Gastrocnemius medialis (tissue), 4 donors: ENCODE measurements around the gene SERPINA3. TPM values are rescaled to one million over a fixed set of nuclear protein-coding genes. Genes with fewer than 3 reads are reported as not detected.

Source experiments
- ATAC-seq, 2 donors: fragments of 150-250 bp; one replicate each; pipeline ENCODE4 v1.9.1; 2016
- DNase-seq, 2 donors: peaks; one replicate each; pipeline ENCODE4 v3.0.0-alpha.2; 2019
- H3K27ac ChIP-seq, 4 donors: fragments of 200-600 bp; sonication (generic); 1 replicate in 1 of 4; 2 replicates in 3 of 4; pipeline ENCODE4 v1.5.1; 2016 to 2018; ENCODE audit warnings: mild to moderate bottlenecking in 2 of 4, moderate library complexity in 1 of 4
- H3K27me3 ChIP-seq, 3 donors: fragments of 200-600 bp; sonication (generic) in 2 of 3; 1 replicate in 1 of 3; 2 replicates in 2 of 3; pipeline versions ENCODE4 v1.5.1 to v1.6.0; 2016 to 2019; ENCODE audit warnings: mild to moderate bottlenecking in 1 of 3, moderate library complexity in 1 of 3
- H3K36me3 ChIP-seq, 2 donors: fragments of 200-600 bp; sonication (generic) in 1 of 2; one replicate each; pipeline ENCODE4 v1.5.1; 2017 to 2018
- H3K4me1 ChIP-seq, 2 donors: fragments of 200-600 bp; sonication (generic) in 1 of 2; one replicate each; pipeline ENCODE4 v1.5.1; 2016 to 2017; ENCODE audit warnings: mild to moderate bottlenecking in 2 of 2
- H3K4me3 ChIP-seq, 4 donors: fragments of 200-600 bp; sonication (generic) in 3 of 4; 1 replicate in 1 of 4; 2 replicates in 3 of 4; pipeline ENCODE4 v1.5.1; 2016 to 2019; ENCODE audit warnings: mild to moderate bottlenecking in 2 of 4
- H3K9me3 ChIP-seq, 3 donors: fragments of 200-600 bp; sonication (generic) in 2 of 3; 1 replicate in 1 of 3; 2 replicates in 2 of 3; pipeline ENCODE4 v1.5.1; 2016 to 2019
- POLR2A ChIP-seq, 2 donors: fragments of 450-650 bp; IDR thresholded peaks; one replicate each; pipeline ENCODE4 v1.6.1; 2017; ENCODE audit warnings: antibody characterized with exemption in 2 of 2, mild to moderate bottlenecking in 2 of 2, moderate library complexity in 2 of 2
- in situ Hi-C, 4 donors: fragments of 200-750 bp; cut with MboI; loops; one replicate each; pipeline versions ENCODE4 v1.15.0 to v1.8.0; 2017; ENCODE audit warnings: low sequenced_read_pairs in 4 of 4
- intact Hi-C: fragments of 100-400 bp; cut with DNase I; formaldehyde crosslinking; loops from one replicate; pipeline ENCODE4 v1.15.1; 2023; ENCODE audit warnings: low total_unique reads
- total RNA-seq, 4 donors: library from RNA; depleted of rRNA; stranded (reverse); fragments of >200 nt; gene quantifications; one replicate each; pipeline versions ENCODE4 v1.1.0 to v1.2.3, GENCODE V29; 2016
- TF ChIP-seq, protein P1 (sequence below), 5 experiments: fragments of 450-650 bp in 3 of 5; fragments of 200-600 bp in 2 of 5; sonication (generic) in 2 of 5; IDR thresholded peaks in 4 of 5; conservative IDR thresholded peaks in 1 of 5; 1 replicate in 4 of 5; 2 replicates in 1 of 5; pipeline ENCODE4 v1.5.1; 2016 to 2019; ENCODE audit warnings: antibody characterized with exemption in 5 of 5, mild to moderate bottlenecking in 3 of 5, moderate library complexity in 3 of 5

The SERPINA3 gene
- total RNA-seq, 4 donors from 2014 or later: 18.3 to 80.9 (median 66.3) TPM

DNA sequence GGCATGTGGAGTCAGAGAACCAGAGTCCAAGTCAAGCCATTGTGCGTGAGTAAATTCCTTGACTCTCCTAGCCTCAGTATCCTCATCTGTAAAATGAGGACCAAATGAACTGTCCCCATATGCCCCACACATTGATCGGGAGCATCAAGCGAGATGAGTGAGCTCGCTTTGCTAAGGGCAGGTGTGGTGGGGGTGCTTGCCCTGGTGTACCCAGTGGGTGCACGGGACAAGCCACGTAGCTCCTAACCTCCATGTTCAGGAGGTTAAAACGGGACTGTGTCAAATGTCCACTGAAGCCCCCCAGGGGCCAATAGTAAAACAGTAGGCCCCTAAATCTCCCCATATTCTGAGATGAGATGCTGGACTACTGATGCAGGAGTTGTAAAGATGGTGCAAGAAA lies 60.9 kb downstream of the SERPINA3 start:
- no peaks in the 10 kb centered on the region for H3K36me3 ChIP-seq
- no peak for DNase-seq
- intact Hi-C loops: no loop called here
- no peaks in the 10 kb centered on the region for H3K9me3 ChIP-seq
- TF ChIP-seq, protein P1, sequence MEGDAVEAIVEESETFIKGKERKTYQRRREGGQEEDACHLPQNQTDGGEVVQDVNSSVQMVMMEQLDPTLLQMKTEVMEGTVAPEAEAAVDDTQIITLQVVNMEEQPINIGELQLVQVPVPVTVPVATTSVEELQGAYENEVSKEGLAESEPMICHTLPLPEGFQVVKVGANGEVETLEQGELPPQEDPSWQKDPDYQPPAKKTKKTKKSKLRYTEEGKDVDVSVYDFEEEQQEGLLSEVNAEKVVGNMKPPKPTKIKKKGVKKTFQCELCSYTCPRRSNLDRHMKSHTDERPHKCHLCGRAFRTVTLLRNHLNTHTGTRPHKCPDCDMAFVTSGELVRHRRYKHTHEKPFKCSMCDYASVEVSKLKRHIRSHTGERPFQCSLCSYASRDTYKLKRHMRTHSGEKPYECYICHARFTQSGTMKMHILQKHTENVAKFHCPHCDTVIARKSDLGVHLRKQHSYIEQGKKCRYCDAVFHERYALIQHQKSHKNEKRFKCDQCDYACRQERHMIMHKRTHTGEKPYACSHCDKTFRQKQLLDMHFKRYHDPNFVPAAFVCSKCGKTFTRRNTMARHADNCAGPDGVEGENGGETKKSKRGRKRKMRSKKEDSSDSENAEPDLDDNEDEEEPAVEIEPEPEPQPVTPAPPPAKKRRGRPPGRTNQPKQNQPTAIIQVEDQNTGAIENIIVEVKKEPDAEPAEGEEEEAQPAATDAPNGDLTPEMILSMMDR (IDR thresholded peaks at IDR 0.05 in 4 of 5, conservative IDR thresholded peaks at IDR 0.05 in 1 of 5): no peak
- no peak for TF ChIP-seq POLR2A (IDR thresholded peaks at IDR 0.05)
- in situ Hi-C loops: no loop called here
- H3K4me3 ChIP-seq: no peak overlapping the region
- no peaks in the 10 kb centered on the region for H3K4me1 ChIP-seq
- no peaks in the 10 kb centered on the region for H3K27me3 ChIP-seq
- H3K27ac ChIP-seq: no peak overlapping the region
- ATAC-seq: no peak

Other genes starting within 250 kb of the SERPINA3 start
- not detected for gene SERPINA2, start 245.7 kb upstream of the SERPINA3 start, total RNA-seq
- gene SERPINA1, start 223.8 kb upstream of the SERPINA3 start, total RNA-seq: 100 to 1,000 TPM in 1 of 4 donors, 10 to 100 TPM in 1, 1 to 10 TPM in 1, under 1 TPM in 1; 0.56 to 135 (median 29.2) TPM
- gene SERPINA11, start 159.6 kb upstream of the SERPINA3 start, total RNA-seq: under 1 TPM in 1 of 4 donors, not detected in 3; 0.22 TPM
- gene SERPINA9, start 136.2 kb upstream of the SERPINA3 start, total RNA-seq: not detected
- not detected for gene SERPINA12, start 102.9 kb upstream of the SERPINA3 start, total RNA-seq
- under 1 TPM in 2 of 4 donors, not detected in 2; 0.13 to 0.26 TPM for gene SERPINA4, start 50.9 kb upstream of the SERPINA3 start, total RNA-seq
- gene SERPINA5, start 31.0 kb upstream of the SERPINA3 start, total RNA-seq: 10 to 100 TPM in 2 of 4 donors, 1 to 10 TPM in 2; 1.8 to 63.2 (median 19.8) TPM
- 1 to 10 TPM; 1.1 to 6.9 (median 3.2) TPM for gene GSC, start 157.7 kb downstream of the SERPINA3 start, total RNA-seq